GM21423 (cell line): ENCODE results near the gene NFIC.
A peak's percentile ranks its signal among the peaks of the same experiment; 100 is the strongest.
"Not testable (repeated sequence)": the region's sequence is repeated elsewhere in the genome, so short reads cannot be mapped to it uniquely, and the experiment has no call there.

Source experiments
- ATAC-seq: cut with Tn5 transposase; IDR thresholded peaks from one replicate; pipeline ENCODE4 v1.9.1; 2021; ENCODE audit warnings: mild to moderate bottlenecking, moderate library complexity; ENCODE audit not compliant: unreplicated experiment

The NFIC gene

GRCh38 chr19:3506384-3507340 lies 140.3 kb downstream of the NFIC start:
- peak; percentile 45 for ATAC-seq

DNA sequence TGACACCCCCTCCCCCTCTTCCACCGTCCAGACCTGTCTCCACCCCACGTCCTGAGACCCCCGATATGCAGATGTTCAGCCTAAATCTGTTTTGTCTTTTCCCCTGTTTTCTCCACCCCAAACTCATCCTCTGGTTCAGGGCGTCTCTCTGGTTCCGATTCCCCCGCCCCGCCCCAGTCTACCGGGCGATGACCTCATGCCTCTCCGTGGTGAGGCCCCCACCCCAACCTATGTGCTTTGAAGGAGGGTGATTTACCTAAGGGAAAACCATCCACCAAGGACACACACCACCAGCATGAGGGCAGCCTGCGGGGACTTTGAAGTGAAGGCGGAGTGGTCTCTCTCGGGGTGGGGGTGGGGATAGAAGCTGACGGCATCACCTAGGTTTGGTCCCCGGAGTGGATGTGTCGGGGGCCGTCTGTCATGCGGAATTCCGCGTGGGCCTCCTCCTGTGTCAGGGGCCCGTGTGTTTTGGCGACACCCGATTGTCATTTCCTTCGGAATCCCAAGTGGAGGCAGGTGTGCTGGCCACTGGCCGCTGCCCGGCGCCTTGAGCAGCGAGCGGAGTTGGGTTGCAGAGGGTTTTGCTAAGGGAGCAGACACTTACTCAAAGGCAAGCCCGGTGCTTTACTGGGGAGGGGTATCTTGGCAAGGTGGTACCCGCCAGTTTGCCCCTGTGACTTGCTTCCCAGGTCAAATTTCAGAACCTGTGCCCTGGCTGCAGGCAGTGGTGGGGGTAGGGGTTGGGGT lies 141.2 kb downstream of the NFIC start:
- no peak for ATAC-seq

DNA sequence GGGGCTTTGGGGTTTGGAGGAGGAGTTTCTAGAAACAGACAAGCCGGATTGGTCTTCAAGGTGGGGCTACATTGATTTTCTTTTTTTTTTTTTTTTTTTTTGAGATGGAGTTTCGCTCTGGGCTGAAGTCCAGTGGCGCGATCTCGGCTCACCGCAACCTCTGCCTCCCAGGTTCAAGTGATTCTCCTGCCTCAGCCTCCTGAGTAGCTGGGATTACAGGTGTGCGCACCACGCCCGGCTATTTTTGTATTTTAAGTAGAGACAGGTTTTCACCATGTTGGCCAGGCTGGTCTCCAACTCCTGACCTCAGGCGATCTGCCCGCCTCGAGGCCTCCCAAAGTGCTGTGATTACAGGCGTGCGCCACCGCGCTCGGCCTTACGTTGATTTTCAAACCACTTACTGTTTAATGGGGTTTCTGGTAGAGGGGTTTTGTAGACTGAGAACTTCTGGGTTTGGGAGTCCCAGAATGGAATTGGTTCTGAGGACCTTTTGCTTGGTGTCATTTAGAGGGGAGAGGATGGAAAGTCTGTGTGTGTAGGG lies 141.8 kb downstream of the NFIC start:
- not testable (repeated sequence) for ATAC-seq

DNA sequence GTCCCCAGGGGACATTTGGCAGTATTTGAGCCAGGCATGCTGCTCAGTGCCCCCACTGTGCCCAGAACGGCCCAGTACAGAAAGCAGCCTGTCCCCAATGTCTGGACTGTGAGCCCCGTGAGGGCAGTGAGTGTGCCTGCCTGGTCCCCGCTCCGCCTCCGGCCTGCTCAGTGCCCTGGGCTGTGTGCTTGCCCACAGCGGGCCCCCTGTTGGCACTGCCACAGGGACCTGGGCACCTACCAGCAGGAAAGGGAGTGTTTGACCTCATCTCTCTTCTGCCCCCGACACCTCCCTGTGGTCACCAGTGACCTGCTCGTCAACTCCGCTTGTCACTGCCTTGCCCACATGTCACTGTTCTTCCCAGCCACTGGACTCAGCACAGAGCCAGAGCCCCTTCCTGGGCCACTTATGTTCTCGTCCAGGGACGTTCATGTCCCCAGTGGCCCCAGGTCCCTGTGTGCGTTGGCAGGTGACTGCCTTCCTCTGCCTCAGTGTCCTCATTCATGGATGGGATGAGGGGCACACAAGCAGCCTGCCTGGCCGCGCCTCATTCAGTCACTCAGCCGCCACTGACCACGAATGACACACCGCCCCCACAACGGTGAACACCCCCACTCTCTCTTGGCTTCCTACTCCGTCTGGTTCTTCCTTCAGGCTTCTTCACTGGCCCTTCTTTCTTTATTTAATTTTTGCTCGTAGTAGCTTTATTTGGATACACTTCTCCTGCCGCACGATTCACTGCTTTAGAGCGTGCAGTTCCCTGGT lies 142.6 kb downstream of the NFIC start:
- no peak for ATAC-seq

GRCh38 chr19:3509566-3509989 lies 143.2 kb downstream of the NFIC start:
- no peak for ATAC-seq

DNA sequence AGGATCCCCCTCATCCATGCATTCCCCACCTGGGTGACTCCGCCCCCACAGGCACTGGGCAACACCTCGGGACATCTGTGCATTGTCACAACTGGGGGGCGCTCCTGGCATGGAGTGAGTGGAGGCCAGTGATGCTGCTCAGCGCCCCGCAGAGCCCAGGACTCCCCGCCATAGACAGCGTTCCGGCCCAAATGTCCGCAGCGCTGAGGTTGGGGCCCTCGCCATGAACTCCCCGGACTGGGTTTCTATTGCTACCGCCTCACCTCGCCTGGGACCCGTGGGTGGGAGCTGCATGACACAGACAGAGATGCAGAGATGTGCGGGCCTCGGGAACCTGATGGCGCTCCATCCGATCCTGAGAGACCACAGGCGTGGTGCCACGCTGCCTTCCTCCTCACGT lies 144.3 kb downstream of the NFIC start:
- ATAC-seq: no peak

DNA sequence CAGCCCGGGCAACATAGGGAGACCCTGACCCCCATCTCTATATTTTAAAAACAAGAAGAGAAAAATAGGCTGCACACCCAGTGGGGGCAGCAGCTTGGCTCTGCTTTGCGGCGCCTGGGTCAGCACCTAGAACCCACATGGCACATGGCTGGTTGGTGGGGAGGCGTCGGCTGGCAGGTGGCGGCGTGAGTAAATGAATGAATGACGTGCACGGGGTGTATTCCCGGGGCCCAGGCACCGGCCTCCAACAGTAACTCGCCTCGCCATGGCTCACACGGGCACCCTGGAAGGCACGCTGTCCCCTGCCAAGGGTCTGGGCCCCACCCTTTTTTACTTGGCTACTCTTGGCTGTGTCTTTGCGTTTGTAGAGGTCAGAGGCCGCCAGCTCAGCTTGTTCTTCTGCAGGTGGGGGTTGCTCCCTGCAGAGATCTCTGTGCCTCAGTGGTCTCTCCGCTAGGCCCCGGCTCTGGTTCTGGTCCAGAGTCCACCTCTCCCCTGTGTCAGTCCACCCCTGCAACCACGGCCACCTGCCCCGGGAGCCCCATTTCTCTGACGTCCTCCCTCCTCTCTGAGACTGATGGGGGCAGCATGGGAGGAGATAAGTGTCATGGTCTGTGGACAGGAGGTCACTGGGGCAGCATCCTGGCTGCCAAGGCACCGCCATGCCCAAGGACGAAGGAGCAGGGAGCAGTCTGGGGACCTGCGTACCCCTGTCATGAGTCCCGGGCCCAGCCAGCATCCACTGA lies 145.3 kb downstream of the NFIC start:
- ATAC-seq: no peak

DNA sequence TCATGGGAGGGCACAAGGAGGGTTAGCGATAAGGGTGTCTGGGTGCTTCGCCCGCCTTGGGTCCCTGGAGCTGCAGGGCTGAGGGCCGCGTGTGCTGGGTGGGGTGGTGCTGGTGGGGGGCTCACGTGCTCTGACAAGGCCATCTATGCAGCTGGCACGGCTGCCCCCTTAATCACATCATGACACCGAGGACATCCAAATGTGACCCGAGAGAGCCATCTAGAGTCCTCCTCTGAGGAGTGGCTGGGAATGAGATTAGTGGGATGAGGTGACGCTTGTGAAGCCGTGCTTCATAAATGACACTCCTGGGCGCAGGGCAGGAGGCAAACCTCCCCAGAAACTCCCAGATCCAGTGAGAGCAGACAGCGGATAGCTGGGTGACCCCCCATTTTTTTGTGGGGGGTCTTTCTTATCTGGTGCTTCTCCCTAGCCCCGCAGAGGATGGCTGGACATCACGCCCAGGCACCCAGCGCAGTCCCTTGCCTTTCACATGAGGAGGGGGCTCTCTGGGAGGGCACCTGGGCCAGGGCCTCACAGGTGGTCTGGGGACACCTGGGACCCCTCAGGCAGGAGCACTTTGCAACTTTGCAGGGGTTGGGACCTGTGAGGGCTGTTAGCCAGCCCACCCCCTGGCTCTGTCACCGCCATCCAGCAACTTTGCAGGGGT lies 146.3 kb downstream of the NFIC start:
- ATAC-seq: no peak

DNA sequence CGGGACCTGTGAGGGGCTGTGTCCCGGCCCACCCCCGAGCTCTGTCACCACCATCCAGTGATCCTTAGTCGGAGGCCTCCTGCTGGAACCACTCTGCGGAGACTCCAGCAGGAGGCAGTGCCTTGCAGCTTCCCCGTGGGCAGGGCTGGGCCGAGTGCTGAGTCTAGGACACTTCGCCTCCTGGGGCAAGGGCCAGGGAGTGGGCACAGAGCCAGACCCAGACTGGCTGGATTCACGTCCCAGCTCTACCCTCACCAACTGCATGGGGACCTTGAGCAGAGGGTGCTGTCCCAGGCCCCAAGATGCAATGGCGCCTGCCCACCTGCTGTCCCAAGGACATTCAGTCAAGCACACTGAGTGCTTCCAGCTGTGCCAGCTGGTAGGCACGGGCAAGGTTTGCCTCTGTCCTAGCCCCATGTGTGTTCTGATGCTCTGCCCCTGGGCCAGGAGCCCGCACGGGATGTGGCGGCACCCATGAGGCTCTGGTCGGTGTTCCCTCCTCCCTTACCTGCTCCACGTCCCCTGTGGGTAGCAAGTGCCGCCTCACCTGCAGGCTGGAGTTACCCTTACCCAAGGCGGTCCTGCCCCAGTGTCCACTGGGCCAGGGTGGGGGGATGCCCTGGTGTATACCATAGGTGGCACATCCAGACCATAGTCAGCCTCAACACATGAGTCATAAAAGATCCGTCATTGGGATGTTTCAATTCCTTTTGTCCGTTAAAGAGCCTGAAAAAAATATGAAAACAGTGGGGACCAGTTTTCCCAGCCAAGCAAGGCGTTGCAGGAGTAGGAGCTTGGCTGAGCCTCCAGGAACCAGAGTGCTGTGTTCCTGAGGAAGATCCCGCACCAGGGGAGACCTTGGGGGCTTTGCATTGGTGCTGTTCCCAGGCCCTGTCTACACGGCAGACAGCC lies 147.1 kb downstream of the NFIC start:
- ATAC-seq: no peak

GRCh38 chr19:3514930-3515329 lies 148.5 kb downstream of the NFIC start:
- no peak for ATAC-seq

GRCh38 chr19:3515891-3516422 lies 149.6 kb downstream of the NFIC start:
- no peak for ATAC-seq

DNA sequence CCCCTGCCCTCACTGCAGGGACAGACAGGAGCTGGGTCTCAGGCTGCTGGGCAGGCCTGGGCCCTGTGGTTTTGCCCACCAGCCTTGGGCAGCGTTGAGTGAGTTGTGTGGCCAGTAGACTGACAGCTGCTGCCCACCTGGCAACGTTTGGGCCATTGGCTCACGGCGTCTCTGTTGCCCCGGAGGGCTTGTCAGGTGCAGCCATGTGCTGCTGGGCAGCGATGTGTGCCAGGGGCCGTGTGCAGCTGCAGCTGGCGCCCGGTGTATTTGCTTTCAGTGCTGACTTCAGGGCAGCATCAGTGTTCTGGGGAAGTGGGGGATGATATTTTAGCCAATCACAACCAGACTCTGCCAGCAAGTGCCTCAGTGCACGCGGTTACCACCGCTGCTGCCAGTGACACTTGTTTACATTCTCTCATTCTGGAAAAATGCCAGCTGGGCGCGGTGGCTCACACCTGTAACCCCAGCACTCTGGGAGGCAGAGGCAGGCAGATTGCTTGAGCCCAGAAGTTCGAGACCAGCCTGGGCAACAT lies 150.4 kb downstream of the NFIC start:
- ATAC-seq: no peak

GRCh38 chr19:3517638-3518037 lies 151.3 kb downstream of the NFIC start:
- ATAC-seq: no peak

GRCh38 chr19:3518255-3518654 lies 151.9 kb downstream of the NFIC start:
- ATAC-seq: no peak

GRCh38 chr19:3518659-3519058 lies 152.3 kb downstream of the NFIC start:
- no peak for ATAC-seq
